H1 (cell line): ENCODE measurements around the gene NAE1. TPM values are rescaled to one million over a fixed set of nuclear protein-coding genes. Genes with fewer than 3 reads are reported as not detected.
A peak's percentile ranks its signal among the peaks of the same experiment; 100 is the strongest.

Experiments used
- EGR1 ChIP-seq: IDR thresholded peaks from 2 replicates; pipeline ENCODE4 v1.6.1; 2011; ENCODE audit warnings: low read depth, low read length, borderline replicate concordance
- EP300 ChIP-seq, 2 experiments: IDR thresholded peaks; 1 replicate in 1 of 2; 2 replicates in 1 of 2; pipeline ENCODE4 v1.6.1; 2011 to 2012; ENCODE audit warnings: low read depth in 2 of 2, low read length in 2 of 2, mild to moderate bottlenecking in 2 of 2, borderline replicate concordance in 1 of 2, inconsistent platforms in 1 of 2, moderate library complexity in 1 of 2
- GTF2F1 ChIP-seq: IDR thresholded peaks from 2 replicates; pipeline ENCODE4 v1.6.1; 2012; ENCODE audit warnings: low read depth, low read length, improper control_type of control experiment, borderline replicate concordance
- MAFK ChIP-seq: IDR thresholded peaks from 2 replicates; pipeline ENCODE4 v1.6.1; 2012; ENCODE audit warnings: low read depth, mild to moderate bottlenecking, improper control_type of control experiment, low read length
- NANOG ChIP-seq: IDR thresholded peaks from 2 replicates; pipeline ENCODE4 v1.6.1; 2011; ENCODE audit warnings: low read length, low read depth, mild to moderate bottlenecking, inconsistent platforms; ENCODE audit not compliant: insufficient read depth, poor library complexity, severe bottlenecking
- RAD21 ChIP-seq, 2 experiments: IDR thresholded peaks in 1 of 2; conservative IDR thresholded peaks in 1 of 2; 2 replicates each; pipeline ENCODE4 v1.6.1; 2011; ENCODE audit warnings: low read depth in 2 of 2, low read length in 2 of 2, improper control_type of control experiment in 1 of 2, inconsistent platforms in 1 of 2, mild to moderate bottlenecking in 1 of 2, moderate library complexity in 1 of 2
- SP1 ChIP-seq: IDR thresholded peaks from 2 replicates; pipeline ENCODE4 v1.6.1; 2011; ENCODE audit warnings: low read depth, low read length
- polyA plus RNA-seq, 7 experiments: library from polyadenylated mRNA; depleted of rRNA in 3 of 7; stranded (reverse) in 5 of 7; unstranded in 2 of 7; fragments of >200 nt in 5 of 7; fragments of 200-250 nt in 2 of 7; gene quantifications; 1 replicate in 5 of 7; 2 replicates in 1 of 7; 4 replicates in 1 of 7; pipeline versions ENCODE4 v1.2.1 to v1.2.3, GENCODE V29; 2011 to 2013; ENCODE audit warnings: missing spikeins in 2 of 7, mixed read lengths in 2 of 7
- total RNA-seq: library from RNA; stranded (reverse); fragmentation: NEBNext Ultra II Directional; extraction: Animal tissue kit (Norgen Biotek cat#: 25700); gene quantifications from 2 replicates; pipeline ENCODE4 v1.2.1, GENCODE V29; 2021

The NAE1 gene
- total and polyA plus RNA-seq, 2 of the 8 experiments (the other 6 are each of a cell fraction or from before 2014, with no cell fraction given) = 66.6 to 155 TPM

DNA sequence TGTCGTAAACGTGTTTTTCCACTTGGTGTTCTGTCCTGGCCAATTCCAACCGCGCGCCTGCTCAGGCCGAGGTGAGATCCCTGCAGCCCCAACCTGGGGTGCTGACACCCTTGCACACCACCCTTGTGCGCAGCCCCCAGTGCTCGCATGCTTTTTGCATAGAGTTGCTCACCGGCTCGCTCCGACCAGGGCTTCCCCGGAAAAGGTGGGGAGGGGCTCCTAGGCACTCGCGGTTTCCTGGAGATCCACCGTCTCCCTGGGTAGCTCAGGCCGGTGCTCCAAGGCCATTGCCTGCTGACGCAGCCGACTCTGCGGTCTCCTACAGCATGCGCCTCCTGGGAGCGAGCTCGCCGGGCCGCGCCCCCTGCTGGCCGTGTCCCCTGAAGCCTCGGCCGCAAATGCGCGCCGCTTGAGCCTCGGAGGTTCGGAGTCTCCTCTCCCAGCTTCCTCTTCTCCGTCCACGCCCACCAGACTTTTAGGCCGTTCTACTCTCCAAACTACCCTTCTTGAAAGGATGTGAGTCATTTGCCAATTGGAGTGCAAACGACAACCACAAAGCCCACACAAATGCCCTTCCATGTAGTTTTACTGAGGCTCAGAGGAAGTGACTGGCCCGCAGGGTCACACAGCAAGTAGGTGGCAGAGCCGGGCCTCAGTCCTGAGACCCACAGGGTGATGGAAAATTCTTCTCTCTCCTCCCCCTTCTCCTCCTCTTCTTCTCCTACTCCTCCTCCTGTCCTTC is 42.3 kb upstream of the NAE1 start (continued):
- no peak for TF ChIP-seq SP1
- TF ChIP-seq MAFK = no peak
- TF ChIP-seq EGR1 = no peak
- TF ChIP-seq RAD21 (IDR thresholded peaks at IDR 0.05 in 1 of 2, conservative IDR thresholded peaks at IDR 0.05 in 1 of 2; ENCODE audit: low read depth in 2 of 2, low read length in 2 of 2) = peak; percentile 21 to 54
- TF ChIP-seq GTF2F1 = no peak
- TF ChIP-seq NANOG = no peak
- TF ChIP-seq EP300 (IDR thresholded peaks at IDR 0.05; ENCODE audit: borderline replicate concordance in 1 of 2, low read depth in 2 of 2, low read length in 2 of 2) = no peak
